ENCODE measurements around the gene USP48. TPM values are rescaled to one million over a fixed set of nuclear protein-coding genes. Genes with fewer than 3 reads are reported as not detected.
A peak's percentile ranks its signal among the peaks of the same experiment; 100 is the strongest.

USP48 gene
- total RNA-seq, 1 donor from 2014 or later = 67.5 TPM

DNA sequence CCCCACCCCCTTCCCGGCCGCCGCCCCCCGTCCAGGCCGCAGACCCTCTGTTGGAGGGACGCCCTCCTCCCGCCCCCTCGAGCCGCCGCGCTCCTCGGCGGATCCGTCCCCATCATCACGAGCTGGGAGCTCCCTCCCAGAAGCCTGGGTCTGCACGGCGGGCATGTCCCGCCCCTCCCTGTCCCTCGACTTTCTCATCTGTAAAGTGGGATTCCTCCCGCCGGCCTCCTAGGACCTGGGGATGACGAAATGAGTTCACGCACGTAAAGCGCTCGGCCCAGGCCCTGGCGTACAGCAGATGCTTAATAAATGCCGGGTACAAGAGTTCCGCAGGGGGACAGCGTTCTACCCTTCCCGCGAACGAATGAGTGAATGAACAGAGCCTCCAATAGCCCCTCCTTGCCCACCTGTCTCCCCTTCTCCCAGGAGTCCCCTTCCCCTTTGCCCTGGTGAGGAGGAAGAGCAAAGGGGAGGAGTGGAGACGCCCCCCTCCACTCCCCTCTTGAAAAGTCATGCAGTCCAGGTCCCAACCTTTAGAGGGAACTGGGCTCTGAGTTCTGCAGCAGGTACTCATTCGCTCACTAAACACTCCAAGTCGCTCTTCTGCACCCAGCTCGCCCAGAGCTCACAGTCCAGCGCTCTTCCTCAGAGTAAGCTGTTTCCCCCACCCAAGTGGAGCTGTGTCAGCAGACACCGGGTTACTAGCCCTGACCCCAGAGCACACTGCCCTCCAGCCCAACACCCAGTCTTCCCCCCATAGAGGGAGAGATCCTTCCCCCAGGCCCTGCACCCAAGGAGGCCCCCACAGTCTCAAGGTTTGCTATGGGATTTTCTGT lies 130.6 kb downstream of the USP48 start:
- H3K27ac ChIP-seq = no peak overlapping the region
- no peaks in the 10 kb centered on the region for H3K36me3 ChIP-seq
- H3K4me1 ChIP-seq = peaks cover 15% of the 10 kb centered on the region
- DNase-seq (ENCODE audit: extremely low spot score in 2 of 2) = no peak
- intact Hi-C loops (cut with DNase I) = no loop called here
- H3K4me3 ChIP-seq = peak overlapping the region; percentile 43 to 55
- TF ChIP-seq POLR2AphosphoS5 (IDR thresholded peaks at IDR 0.05; ENCODE audit: insufficient read depth in 1 of 2, low read depth in 1 of 2) (no peak), POLR2A (IDR thresholded peaks at IDR 0.05) (no peak)
- TF ChIP-seq, protein P1, sequence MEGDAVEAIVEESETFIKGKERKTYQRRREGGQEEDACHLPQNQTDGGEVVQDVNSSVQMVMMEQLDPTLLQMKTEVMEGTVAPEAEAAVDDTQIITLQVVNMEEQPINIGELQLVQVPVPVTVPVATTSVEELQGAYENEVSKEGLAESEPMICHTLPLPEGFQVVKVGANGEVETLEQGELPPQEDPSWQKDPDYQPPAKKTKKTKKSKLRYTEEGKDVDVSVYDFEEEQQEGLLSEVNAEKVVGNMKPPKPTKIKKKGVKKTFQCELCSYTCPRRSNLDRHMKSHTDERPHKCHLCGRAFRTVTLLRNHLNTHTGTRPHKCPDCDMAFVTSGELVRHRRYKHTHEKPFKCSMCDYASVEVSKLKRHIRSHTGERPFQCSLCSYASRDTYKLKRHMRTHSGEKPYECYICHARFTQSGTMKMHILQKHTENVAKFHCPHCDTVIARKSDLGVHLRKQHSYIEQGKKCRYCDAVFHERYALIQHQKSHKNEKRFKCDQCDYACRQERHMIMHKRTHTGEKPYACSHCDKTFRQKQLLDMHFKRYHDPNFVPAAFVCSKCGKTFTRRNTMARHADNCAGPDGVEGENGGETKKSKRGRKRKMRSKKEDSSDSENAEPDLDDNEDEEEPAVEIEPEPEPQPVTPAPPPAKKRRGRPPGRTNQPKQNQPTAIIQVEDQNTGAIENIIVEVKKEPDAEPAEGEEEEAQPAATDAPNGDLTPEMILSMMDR (IDR thresholded peaks at IDR 0.05) = no peak
- no peaks in the 10 kb centered on the region for H3K9me3 ChIP-seq
- H3K27me3 ChIP-seq = no peaks in the 10 kb centered on the region

DNA sequence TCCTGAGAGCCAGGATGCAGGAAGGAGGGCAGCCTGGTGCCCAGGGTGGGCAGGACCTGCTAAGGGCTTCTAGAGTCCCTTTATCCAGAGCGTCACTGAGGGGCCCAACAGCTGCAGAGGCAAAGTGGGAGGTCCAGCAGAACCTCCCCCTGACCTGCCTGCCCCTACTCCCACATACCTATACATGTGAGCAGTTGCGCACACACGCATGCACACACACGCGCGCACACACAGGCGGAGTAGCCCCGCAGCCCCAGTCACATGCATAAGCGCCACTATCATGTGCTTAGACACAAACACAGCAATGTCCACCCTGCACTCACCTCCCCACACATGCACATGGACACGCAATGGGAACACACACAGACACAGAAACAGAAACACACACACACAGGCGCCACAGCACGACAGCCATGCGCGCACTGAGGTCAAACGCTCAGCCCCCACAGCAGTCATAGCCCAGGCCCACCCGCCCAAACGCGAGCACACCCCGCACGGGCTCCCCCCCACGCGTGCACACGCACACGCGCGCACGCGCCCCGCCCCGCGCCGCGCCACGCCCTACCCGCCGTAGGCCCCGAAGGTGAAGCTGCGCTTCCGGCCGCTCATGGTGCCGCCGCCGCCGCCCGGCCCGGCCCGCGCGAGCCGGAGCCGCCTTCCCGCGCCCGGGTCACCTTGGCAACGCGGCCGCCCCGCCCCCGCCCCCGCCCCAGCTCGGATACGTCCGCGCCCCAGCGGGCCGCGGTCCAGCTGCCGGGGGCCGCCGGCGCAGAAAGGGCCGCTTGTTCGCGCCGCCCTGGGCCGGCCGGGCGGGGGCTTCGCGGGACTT lies 131.5 kb downstream of the USP48 start:
- Histone ChIP-seq H3K4me1 (peaks cover 15% of the 10 kb centered on the region), H3K36me3 (no peaks in the 10 kb centered on the region), H3K4me3 (peak overlapping the region; percentile 43 to 55), H3K27me3 (no peaks in the 10 kb centered on the region), H3K27ac (no peak overlapping the region), H3K9me3 (no peaks in the 10 kb centered on the region)
- intact Hi-C loops (cut with DNase I) = no loop called here
- TF ChIP-seq POLR2A (IDR thresholded peaks at IDR 0.05) (no peak), POLR2AphosphoS5 (IDR thresholded peaks at IDR 0.05; ENCODE audit: insufficient read depth in 1 of 2, low read depth in 1 of 2) (no peak)
- TF ChIP-seq, protein P1 (IDR thresholded peaks at IDR 0.05) = no peak
- no peak for DNase-seq (ENCODE audit: extremely low spot score in 2 of 2)

DNA sequence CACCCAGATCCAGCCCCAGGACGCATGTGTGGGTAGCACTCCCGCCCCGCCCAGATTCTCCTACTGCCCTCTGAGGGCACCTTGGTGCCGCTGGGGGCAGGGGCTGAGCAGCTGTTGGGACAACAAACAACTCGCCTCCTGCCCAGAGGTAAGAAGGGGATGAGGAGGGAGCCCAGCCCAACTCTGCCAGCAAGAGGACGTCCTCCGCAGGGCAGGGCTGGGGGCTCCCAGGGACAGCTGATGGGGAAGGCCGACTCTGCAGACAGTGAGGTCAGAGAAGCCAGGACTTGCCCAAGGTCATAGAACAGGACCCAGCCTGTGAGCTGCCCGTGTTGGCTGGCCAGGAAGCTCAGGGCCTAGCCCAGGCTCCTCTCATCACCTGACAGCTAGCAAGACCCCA lies 132.5 kb downstream of the USP48 start:
- Histone ChIP-seq H3K27ac (no peak overlapping the region), H3K4me1 (peaks cover 15% of the 10 kb centered on the region), H3K9me3 (no peaks in the 10 kb centered on the region), H3K27me3 (no peaks in the 10 kb centered on the region), H3K4me3 (no peak overlapping the region), H3K36me3 (no peaks in the 10 kb centered on the region)
- intact Hi-C loops (cut with DNase I) = no loop called here
- TF ChIP-seq POLR2AphosphoS5 (IDR thresholded peaks at IDR 0.05; ENCODE audit: insufficient read depth in 1 of 2, low read depth in 1 of 2) = no peak
- no peak for TF ChIP-seq POLR2A (IDR thresholded peaks at IDR 0.05)
- TF ChIP-seq, protein P1 (IDR thresholded peaks at IDR 0.05) = no peak
- no peak for DNase-seq (ENCODE audit: extremely low spot score in 2 of 2)

DNA sequence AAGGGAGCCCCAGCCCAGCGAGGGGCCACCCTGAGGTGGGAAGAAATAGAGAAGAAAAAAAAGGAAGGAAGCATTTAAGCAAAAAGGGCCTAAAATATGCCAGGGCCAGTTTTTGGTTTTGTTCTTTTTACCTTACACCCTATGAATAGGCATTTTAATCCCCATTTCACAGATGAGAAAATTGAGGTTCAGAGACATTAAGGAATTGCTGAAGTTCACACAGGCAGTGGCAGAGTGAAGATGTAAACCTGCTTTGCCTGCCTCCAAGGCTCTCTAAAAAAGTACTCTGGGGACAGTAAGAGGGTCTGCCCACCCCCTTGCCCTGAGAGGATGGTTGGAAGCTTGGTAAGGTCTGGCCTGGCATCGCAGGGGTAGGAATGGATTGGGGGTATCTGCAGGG lies 133.6 kb downstream of the USP48 start:
- Histone ChIP-seq H3K4me1 (peaks cover 15% of the 10 kb centered on the region), H3K36me3 (no peaks in the 10 kb centered on the region), H3K9me3 (no peaks in the 10 kb centered on the region), H3K27ac (no peak overlapping the region), H3K4me3 (no peak overlapping the region), H3K27me3 (no peaks in the 10 kb centered on the region)
- TF ChIP-seq, protein P1 (IDR thresholded peaks at IDR 0.05) = no peak
- TF ChIP-seq POLR2A (IDR thresholded peaks at IDR 0.05) (no peak), POLR2AphosphoS5 (IDR thresholded peaks at IDR 0.05; ENCODE audit: insufficient read depth in 1 of 2, low read depth in 1 of 2) (no peak)
- intact Hi-C loops (cut with DNase I) = no loop called here
- no peak for DNase-seq (ENCODE audit: extremely low spot score in 2 of 2)

Measured in vagina (tissue), 2 donors.